GM21737 (cell line): ENCODE measurements around the gene ADAMTS2.

Experiments used
- ATAC-seq: cut with Tn5 transposase; IDR thresholded peaks from one replicate; pipeline ENCODE4 v1.9.1; 2021; ENCODE audit warnings: mild to moderate bottlenecking, moderate library complexity; ENCODE audit not compliant: unreplicated experiment

ADAMTS2 gene

DNA sequence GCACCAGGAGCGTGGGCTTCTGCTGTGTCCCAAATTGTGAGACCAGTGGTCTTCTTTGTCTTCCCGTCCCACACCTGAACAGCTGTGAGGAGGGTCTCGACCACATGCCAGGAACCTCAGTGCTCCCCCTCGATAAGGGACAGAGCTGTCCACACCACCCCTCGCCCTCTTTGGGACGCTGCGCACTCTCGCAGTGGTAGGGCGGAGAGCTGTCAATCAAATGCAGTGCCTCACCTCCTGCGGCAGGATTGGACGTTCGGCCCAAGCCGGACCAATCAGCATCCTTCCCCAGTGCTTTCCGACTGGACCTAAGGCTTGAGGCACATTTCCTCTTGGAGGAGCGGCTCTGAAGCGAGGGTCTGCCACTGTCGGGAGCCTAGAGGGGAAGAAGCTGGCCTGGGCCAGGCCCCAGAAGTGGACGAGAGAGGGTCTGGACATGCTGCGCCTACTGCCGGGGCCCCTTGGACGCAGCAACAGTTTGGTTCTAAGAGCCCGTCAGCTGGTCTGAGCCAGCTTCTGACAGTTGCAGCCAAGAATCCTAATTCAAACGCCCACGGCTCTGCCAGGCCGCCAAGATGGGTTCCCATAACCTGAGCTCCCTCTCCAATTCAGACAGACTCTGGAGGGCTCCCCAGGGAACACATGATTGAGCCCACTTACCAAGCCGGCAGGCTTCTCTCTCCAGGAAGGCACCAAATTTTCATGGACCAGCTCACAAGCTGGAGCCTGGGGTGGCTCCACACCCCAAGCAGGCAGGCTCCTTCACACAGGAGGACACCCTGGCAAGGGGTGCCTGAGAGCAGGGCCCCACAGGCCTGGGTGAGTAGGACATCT is 28.1 kb upstream of the ADAMTS2 start:
- no peak for ATAC-seq

DNA sequence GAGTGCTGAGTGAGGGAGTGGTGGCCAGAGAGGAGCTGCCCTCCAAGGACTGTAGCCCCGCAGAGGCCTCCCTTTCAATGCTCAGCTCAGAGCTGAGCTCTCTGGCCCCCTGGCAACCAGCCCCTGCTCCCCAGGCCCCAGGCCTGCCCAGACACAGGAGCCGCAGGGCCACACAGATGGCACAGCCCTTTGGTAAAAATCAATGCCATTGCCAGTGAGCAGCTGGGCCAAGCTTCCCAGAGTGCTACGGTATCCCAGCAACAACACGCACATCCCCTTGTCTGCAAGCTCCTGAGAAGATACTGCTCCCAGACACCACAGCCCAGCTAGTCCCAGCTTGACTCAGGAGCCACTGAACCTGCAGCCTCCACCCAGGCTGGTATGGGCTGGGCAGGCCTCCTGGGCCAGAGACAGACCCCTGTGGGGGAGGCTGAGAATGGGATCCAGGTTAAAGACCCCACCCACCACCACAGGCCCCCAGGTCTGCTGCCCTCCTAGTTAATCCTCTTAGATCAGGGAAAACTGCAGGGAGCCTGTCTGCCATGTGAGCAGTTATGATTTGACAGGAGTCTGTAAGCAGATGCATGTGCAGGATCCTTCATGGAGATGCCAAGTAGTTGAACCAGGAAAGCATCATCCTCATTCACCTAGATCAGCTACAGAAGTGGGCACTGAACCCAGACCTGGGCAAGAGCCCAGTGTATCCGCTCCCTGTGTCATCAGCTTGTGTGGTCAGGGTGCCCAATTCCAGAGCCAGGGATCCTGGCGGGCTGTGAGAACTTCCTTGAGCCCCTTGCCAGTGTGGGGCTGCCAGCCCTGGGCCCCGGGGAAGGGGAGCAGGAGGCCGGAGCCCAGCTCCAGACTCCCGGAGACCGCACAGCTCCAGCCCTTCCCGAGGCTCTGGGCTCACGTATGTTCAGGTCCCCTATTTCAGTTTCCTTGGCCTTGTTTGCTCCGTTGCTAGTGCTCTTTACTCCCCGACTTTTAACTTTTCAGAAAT is 26.7 kb upstream of the ADAMTS2 start:
- no peak for ATAC-seq

DNA sequence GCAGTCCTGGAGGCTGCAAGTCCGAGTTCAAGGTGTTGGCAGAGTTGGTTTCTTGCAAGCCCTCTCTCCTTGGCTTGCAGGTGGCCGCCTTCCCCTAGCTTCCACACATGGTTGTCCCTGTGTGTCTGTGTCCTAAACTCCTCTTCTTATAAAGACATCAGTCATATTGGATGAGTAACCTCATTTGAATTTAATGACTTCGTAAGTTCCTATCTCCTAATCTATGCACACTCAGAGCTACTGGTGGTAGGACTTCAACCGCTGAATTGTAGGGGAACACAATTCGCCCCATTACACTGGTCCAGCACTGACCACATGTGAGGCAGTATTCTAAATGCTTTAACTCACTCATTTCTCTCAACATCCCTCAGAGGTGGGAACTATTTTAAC is 25.9 kb upstream of the ADAMTS2 start:
- no peak for ATAC-seq

DNA sequence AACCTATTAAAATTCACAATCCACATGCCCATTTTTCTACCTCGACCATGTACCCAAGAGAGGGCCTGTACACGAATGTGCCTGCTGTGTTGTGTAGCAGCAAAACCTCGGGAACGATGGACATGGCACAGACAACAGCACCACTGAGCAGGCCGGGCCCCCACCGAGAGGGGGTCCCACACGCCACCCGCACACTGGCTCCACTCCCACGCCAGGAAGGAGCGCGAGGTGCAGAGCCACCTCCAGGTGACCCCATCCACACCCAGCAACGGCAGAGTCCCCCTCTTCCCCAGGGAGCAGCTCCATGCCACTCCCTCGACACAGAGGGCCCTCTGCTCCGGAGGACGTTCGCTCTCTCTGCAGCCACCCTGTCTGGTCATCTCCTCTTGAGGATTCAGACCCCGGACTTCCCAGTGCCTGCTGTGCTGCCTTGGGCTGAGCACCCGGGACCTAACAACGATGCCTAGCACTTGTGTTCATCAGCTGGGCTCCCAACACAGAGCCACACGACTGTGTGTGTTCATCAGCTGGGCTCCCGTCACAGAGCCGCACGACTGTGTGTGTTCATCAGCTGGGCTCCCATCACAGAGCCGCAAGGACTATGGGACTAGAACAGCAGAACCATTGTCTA is 25.3 kb upstream of the ADAMTS2 start:
- no peak for ATAC-seq

DNA sequence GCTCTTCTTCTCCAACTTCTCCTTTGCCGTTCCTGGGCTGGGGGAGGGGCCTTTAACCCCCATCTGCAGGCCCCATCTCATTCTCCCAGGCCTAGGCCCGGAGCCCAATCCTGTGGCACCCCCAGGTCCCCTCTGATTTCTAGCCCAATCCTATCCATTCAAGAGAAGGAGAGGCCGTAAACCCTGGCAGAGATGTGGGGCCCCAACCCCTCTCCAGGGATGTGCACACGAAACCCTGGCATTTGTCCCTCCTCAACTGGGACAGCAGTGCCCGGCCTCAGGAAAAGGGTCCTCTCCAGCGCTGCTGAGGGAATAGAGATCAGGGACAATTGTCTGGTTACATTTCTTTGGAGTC is 24.2 kb upstream of the ADAMTS2 start:
- no peak for ATAC-seq

DNA sequence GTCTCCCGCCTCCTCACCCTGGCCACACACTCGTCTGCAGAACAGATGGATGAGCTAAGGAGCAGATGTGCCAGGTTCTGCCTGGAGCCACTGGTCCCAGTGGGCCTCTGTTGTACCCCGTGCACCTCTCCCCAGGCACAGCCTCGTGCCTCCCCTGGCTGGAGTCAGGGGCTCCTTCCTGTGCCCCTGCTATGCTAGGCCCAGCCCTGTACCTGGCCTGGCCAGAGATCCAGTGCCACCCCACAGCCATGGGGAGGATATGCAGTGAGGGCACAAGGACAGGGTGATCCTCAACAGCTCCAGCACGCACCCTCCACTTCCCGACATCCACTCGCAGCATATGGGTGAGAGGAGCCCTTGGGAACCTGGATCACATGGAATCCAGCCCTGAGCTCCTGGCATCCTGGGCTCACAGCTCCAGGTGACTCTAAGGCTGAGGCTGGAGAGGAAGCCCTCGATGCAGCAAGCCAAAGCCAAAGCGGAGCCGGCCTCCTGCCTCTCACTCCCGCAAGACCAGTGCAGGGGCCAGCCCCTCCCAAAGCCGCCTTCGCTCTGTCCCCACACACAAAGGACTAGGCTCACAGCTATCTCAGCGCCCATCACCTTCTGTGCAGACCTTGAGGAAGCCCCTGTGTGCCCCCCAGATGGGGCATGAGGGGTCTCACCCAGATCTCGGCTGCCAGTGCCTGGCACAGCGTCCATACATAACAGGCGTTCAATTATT is 23.7 kb upstream of the ADAMTS2 start:
- no peak for ATAC-seq

DNA sequence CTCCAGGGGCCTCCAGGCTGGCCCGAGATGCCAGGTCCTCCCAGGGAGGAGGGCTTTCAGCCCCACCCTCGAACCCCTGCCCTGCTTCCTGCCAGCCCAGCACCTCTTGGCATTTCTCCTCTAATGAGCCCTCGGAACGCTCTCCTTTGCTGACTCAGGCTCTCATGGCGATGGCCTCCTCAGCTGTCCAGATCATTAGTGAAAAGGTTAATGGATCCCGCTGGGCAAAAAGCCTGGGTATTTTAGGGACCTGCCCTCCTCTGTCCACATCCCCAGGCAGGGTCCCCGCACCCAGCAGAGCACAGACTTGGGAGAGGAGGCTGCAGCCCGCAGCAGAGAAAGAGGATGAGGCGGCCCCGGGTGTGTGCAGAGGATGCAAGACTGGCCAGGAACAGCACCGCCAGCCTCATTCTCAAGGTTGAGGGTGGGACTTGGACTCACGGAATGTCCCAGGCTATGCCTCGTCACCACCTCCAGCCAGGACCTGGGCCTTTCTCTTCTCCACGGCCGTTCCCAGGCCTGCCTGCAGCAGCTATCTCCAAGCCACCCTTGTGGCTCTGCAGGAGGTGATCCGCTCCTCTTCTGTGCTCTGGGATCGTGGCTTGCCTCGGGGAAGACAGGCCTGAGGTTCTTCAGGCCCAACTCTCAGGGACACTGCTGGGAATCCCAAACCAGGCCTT is 23.0 kb upstream of the ADAMTS2 start:
- ATAC-seq = no peak

DNA sequence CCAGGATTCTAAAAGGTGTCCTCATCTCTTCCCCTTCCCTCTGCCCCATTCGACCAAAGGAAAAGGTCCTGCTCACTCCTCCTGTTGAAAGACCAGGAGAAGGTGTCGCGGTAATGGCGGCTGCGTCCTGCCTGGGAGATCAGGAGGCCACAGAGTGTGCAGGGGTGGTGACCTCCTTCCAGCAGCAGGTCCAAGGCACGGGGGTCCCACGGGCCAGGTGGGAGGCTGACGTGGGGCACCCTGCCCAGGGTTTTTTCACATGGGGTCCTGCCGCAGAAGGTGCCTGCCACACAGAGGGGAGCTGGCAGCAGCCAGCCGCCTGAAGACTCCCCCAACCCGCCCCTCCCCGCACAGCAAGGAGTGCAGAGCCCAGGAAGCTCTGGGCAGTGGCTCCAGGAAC is 22.2 kb upstream of the ADAMTS2 start:
- ATAC-seq = no peak

DNA sequence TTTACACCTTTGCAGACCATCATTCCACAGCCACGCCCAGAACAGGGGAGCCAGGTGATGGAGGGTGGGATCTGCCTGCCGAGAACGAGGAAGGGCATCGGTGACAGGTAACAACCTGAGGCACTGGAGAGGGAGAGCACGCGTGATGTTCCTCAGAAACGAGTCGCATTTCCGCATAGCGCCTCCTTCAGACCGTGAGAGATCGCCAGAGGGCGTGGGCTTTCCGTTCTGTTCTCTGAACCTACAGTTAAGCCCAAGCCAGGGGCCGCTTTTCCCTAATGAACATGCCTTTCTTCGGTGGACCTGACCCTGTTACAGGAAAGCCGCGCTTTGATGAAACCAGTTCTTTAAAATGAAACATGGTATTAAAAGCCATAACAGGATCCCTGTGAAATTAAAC is 17.1 kb upstream of the ADAMTS2 start:
- ATAC-seq = no peak

DNA sequence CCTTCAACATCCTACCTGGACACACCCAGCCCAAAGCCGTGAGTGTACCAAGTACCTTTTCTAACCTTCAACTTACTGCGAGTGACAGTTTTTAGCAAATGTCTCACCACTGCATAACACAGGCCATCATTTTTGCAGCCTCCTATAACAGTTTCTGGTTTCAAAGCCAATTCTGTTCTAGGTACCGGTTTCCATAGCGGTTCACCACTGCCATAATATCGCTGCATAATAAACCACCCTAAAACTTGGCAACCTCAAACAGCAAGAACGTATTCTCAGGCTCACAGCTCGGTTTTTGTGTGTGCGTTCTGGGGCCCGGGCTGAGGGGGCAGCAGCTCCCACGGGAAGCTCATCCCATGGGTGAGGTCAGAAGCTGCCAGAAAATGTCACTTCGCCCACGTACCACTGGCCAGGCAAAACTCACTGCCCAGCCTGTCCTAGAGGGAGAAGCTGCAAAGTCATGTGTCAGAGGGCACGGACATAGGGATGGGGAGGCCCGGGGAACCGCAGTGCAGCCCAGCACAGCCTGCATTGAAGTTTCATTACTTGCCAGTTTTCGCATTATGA is 15.9 kb upstream of the ADAMTS2 start:
- ATAC-seq = no peak

DNA sequence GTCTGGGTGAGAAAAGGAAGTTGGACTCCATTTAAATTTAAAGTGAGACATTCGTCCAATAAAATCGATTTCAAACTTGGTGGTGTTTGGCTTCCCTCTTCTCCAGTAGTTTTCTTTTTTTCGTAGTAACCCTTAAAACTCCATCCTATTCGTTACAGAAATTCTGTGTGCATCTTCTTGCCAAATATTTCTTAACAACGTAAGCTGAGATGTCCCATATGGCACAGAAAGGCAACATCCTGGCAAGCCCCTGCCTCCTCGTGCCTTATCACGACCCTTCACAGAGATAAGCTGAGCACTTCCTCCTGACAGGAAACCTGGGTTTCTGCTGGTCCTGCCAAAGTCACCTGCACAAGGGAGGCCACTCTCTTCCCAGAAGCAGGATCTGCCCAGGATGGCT is 11.8 kb upstream of the ADAMTS2 start:
- no peak for ATAC-seq

DNA sequence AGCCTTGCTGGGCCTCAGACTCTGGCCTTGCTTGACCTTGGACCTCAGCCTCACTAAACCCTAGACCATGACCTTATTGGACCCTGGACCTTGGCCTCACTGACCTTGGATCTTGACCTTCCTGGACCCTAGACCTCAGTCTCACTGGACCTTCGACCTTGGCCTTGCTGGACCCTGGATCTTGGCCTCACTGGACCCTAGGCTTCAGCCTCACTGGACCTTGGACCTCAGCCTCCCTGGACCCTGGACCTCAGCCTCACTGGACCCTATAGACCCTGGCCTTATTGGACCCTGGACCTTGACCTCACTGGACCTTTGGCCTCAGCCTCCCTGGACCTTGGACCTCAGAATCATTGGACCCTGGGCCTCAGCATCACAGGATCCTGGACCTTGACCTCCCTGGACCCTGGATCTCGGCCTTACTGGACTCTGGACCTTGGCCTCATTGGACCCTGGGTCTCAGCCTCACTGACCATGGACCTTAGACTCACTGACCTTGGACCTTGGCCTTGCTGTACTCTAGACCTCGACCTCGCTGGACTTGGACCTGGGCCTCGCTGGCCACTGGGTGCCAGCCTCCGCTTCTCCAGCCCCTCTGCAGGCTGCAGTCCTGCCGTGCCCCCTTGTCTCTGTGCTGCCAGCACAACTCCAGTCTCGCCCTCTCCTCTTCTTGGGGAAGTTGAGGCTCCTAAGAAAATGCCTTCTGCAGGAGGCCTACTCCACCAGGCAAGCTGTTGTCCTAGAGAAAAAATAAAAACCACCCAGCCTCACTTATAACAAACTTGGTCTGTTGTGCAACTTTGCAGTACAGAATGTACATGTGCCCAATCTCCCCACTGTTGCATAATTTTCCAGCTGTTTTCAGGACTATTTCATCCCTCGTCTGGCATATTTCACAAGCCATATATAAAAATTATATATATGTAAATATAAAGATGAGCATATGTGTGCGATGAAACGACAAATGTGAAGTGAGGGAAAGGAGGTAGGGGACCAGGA is 11.0 kb upstream of the ADAMTS2 start:
- ATAC-seq = no peak

DNA sequence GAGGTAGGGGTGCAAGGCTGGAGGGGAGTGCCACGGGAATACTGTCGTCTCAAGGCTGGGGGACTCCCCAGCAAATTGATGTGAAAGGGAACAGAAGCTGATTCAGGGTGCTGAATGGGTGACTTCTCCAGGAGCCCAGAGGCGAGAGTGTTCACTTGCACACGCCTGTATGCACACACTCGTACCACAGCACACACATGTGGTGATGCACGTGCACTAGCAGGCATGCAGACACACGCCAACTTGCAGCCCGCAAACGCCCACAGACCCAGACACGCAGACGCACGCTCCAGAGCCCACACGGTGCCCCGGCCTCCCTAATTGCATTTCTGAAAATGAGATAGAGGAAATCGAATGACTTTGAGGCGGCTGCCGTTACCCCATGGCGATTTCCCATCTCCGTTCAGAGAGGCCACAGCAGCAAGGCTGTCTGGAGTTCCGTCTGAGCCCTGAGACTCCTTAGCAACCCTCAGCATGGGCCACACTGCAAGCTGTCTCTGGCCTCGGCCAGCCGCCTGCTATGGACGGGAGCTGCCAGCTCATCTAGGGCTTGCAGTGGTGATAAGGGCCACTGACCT is 9.1 kb upstream of the ADAMTS2 start:
- ATAC-seq = no peak

DNA sequence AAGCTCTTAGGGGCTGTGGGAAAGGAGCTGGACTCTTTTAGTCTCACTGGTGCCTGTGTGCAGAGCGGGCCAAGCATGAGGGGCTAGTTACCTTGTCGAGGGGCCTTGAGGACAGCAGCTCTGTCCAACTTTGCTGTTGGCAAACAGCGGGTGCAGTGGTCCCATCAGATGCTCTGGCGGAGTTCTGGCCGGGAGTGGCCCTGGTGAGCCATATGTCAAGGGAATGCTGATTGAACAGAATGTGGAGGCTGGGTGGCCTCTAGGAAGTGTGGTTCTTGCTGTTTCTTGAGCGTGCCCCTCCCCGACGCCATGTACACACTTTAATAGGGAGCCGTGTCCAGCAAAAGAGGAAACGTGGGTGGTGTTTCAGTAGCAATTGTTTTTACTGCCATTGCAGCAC is 3.6 kb upstream of the ADAMTS2 start:
- ATAC-seq = no peak

DNA sequence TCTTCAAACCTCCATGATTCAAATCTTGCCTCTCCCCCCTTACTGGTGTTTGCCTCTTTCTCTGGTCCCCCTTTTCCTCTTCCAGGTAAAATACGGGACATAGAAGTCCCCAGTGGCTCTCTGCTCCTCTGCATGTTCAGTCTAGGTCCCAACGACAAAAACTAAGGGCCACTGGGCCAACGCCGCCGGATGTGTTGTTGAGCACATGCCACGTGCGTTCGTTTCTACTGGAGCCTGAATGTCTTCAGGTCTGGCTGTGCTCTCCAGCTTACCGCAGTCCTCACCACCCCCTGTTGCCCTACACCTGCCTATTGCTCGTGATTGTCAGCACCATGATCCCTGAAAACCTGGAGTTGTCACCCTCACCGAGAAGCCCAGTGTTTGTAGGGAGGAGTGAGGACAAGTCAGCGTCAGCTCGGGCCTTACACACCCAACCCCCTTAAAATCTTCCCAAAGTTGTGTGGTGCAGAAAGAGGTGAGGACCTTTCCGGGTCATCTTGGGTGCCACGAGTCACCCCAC is 2.8 kb upstream of the ADAMTS2 start:
- ATAC-seq = no peak

DNA sequence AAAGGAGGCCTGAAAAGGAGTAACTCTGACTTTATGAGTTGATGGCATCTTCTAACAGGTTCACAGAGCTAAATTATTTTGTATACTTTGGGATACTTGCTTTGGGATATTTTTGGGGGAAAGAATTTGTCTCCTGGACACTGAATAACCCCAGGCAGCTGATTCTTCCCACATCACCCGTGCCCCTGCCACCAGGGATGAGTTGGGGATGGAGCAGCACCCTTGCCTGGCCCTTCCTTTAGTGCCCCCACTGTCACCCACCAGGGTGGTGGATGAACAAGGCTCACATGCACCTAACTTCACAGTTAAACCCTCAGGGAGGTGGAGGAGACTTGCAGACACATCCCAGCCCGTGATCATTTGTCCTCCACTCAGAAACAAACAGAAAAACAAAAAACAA is 2.3 kb upstream of the ADAMTS2 start:
- ATAC-seq = no peak

DNA sequence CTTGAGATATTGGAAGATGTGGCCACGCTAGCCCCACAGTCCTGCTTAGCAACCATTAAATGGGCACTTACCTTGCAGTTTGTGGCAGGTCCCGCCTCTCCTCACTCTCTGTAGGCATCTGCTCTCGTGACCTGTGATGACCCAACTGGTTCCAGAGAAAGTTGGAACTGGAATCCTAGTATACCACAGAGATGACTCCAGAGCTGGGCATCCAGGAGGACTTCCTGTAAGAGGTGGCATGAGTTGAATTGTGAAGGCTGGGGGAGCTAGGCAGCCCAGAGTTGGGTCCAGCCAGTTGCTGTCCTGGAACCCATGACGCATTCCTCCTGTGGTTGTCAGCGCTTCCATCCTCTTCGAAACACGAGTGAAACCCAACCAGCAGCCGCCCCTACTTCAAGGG is 1.6 kb upstream of the ADAMTS2 start:
- no peak for ATAC-seq

DNA sequence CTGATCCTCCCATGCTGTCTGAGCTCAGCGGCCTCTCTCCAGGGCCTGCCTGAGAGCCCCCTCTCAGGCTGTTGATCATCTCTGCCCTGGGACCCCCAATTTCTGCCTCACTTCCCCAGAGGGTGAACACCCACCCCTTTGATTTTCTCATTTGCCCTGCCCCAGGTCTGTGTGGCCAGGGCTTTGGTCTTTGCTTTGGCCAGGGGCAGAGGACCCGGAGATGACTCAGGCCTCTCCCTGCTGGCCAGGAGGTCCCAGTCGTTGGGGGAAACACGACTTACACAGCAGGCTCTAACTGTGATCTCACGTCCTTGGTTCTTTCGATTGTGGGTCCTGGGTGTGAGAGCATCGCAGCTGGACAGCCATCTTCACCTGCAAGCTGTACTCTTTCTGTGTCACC is 1.1 kb upstream of the ADAMTS2 start:
- no peak for ATAC-seq

DNA sequence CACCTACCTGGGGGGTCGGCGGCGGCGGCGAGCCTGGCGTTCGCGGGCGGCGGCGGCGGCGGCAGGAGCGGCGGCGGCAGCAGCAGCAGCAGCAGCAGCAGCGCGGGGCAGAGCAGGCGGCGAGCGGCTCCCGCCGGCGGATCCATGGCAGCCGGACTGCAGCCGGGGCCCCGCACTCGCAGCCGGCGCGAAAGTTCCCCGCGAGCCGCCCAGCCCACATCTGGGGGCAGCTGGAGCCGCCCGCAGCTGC is 153 bp downstream of the ADAMTS2 start:
- ATAC-seq = no peak
